Fibroblast of lung (primary cell): Measurements from ENCODE around the gene DNAAF2. TPM values are rescaled to one million over a fixed set of nuclear protein-coding genes. Genes with fewer than 3 reads are reported as not detected.

Source experiments
- DNase-seq, 2 donors: peaks; one replicate each; pipeline versions ENCODE4 v3.0.0 to v3.0.0-alpha.2; 2010; ENCODE audit warnings: low read depth in 2 of 2
- H2AFZ ChIP-seq: 2 replicates; pipeline ENCODE4 v1.5.1; 2012; ENCODE audit warnings: low read length, control low read depth, inconsistent platforms
- H3K27ac ChIP-seq: 2 replicates; pipeline ENCODE4 v1.5.1; 2011; ENCODE audit warnings: low read length, control low read depth; ENCODE audit not compliant: insufficient read depth
- H3K27me3 ChIP-seq: 2 replicates; pipeline ENCODE4 v1.5.1; 2011; ENCODE audit warnings: mild to moderate bottlenecking, low read length; ENCODE audit not compliant: control insufficient read depth, insufficient read depth
- H3K36me3 ChIP-seq: 2 replicates; pipeline ENCODE4 v1.5.1; 2011; ENCODE audit warnings: low read length; ENCODE audit not compliant: control insufficient read depth, insufficient read depth
- H3K4me1 ChIP-seq: 2 replicates; pipeline ENCODE4 v1.5.1; 2011; ENCODE audit warnings: low read length; ENCODE audit not compliant: control insufficient read depth, insufficient read depth; ENCODE audit errors: extremely low read depth
- H3K4me2 ChIP-seq: 2 replicates; pipeline ENCODE4 v1.5.1; 2011; ENCODE audit warnings: low read length, control low read depth; ENCODE audit not compliant: insufficient read depth; ENCODE audit errors: extremely low read depth
- H3K4me3 ChIP-seq, 4 experiments: fragments of 200-600 bp in 1 of 4; sonication (generic) in 1 of 4; replicated peaks in 1 of 4; 2 replicates each; pipeline ENCODE4 v1.5.1; 2011 to 2016; ENCODE audit warnings: low read length in 4 of 4, low read depth in 3 of 4, mild to moderate bottlenecking in 3 of 4, control low read depth in 2 of 4, inconsistent platforms in 1 of 4, mixed read lengths in 1 of 4; ENCODE audit not compliant: insufficient read depth in 1 of 4; ENCODE audit errors: control extremely low read depth in 1 of 4
- H3K79me2 ChIP-seq: 2 replicates; pipeline ENCODE4 v1.5.1; 2012; ENCODE audit warnings: mild to moderate bottlenecking, low read length, inconsistent platforms; ENCODE audit not compliant: control insufficient read depth, insufficient read depth
- H3K9ac ChIP-seq: 2 replicates; pipeline ENCODE4 v1.5.1; 2011; ENCODE audit warnings: mild to moderate bottlenecking, low read length, control low read depth; ENCODE audit not compliant: insufficient read depth
- H3K9me3 ChIP-seq: 2 replicates; pipeline ENCODE4 v1.5.1; 2012; ENCODE audit warnings: low read depth, low read length; ENCODE audit not compliant: control insufficient read depth, insufficient read depth
- H4K20me1 ChIP-seq: 2 replicates; pipeline ENCODE4 v1.5.1; 2011; ENCODE audit warnings: low read length; ENCODE audit not compliant: control insufficient read depth, insufficient read depth; ENCODE audit errors: extremely low read depth
- CTCF ChIP-seq, 2 donors: IDR thresholded peaks in 1 of 2; conservative IDR thresholded peaks in 1 of 2; 1 replicate in 1 of 2; 2 replicates in 1 of 2; pipeline ENCODE4 v1.5.1; 2011 to 2012; ENCODE audit warnings: low read length in 2 of 2, control low read depth in 1 of 2, inconsistent platforms in 1 of 2, low read depth in 1 of 2, mild to moderate bottlenecking in 1 of 2
- EZH2 ChIP-seq: IDR thresholded peaks from 2 replicates; pipeline ENCODE4 v1.5.1; 2012; ENCODE audit warnings: low read length, control low read depth, mild to moderate bottlenecking; ENCODE audit errors: missing control alignments
- polyA plus RNA-seq, 2 donors: library from polyadenylated mRNA; depleted of rRNA in 1 of 2; stranded (reverse) in 1 of 2; unstranded in 1 of 2; fragments of >200 nt; gene quantifications; 2 replicates each; pipeline ENCODE4 v1.2.1, GENCODE V29; 2011 to 2012; ENCODE audit warnings: missing spikeins in 1 of 2
- total RNA-seq: library from RNA; depleted of rRNA; stranded (reverse); fragments of >200 nt; gene quantifications from 2 replicates; pipeline ENCODE4 v1.2.1, GENCODE V29; 2014

The DNAAF2 gene
- total and polyA plus RNA-seq, 2 donors (not counting 1 experiment from before 2014, with no cell fraction given), result 6.5 to 9.1 TPM

GRCh38 chr14:49633640-49634546, 1.2 kb downstream of the DNAAF2 start:
- Histone ChIP-seq H3K36me3 (peaks cover 4% of the 10 kb centered on the region), H3K79me2 (peaks cover 56% of the 10 kb centered on the region), H3K9me3 (no peaks in the 10 kb centered on the region), H3K4me3 (peak overlapping the region; percentile 89 to 99 (median 94)), H2AFZ (peak overlapping the region; percentile 87), H4K20me1 (no peaks in the 10 kb centered on the region), H3K27me3 (no peaks in the 10 kb centered on the region), H3K4me1 (peaks cover 2% of the 10 kb centered on the region), H3K27ac (peak overlapping the region; percentile 85), H3K4me2 (peak overlapping the region; percentile 79), H3K9ac (peak overlapping the region; percentile 91)
- peak; percentile 51 to 61 for TF ChIP-seq CTCF (conservative IDR thresholded peaks at IDR 0.05 in 1 of 2, IDR thresholded peaks at IDR 0.05 in 1 of 2; ENCODE audit: low read depth in 1 of 2, low read length in 2 of 2)
- TF ChIP-seq EZH2, result no peak
- DNase-seq, result peak; percentile 95

- Histone ChIP-seq H3K79me2 (peaks cover 52% of the 10 kb centered on the region), H2AFZ (no peak overlapping the region), H3K27me3 (no peaks in the 10 kb centered on the region), H3K27ac (no peak overlapping the region), H3K36me3 (no peaks in the 10 kb centered on the region), H3K4me3 (peak overlapping the region in 2 of 4 experiments; percentile 84 to 97), H4K20me1 (no peaks in the 10 kb centered on the region), H3K4me2 (peak overlapping the region; percentile 80), H3K4me1 (peaks cover 4% of the 10 kb centered on the region), H3K9ac (no peak overlapping the region), H3K9me3 (no peaks in the 10 kb centered on the region)
- TF ChIP-seq EZH2, result no peak
- no peak for TF ChIP-seq CTCF (conservative IDR thresholded peaks at IDR 0.05 in 1 of 2, IDR thresholded peaks at IDR 0.05 in 1 of 2; ENCODE audit: low read depth in 1 of 2, low read length in 2 of 2)
- DNase-seq, result no peak
Observed at GRCh38 chr14:49623941-49624839, 10.9 kb downstream of the DNAAF2 start.

- no peaks in the 10 kb centered on the region for H3K9me3 ChIP-seq
- H2AFZ ChIP-seq, result no peak overlapping the region
- H3K27me3 ChIP-seq, result no peaks in the 10 kb centered on the region
- DNase-seq, result no peak
- peaks cover 59% of the 10 kb centered on the region for H3K79me2 ChIP-seq
- H3K4me1 ChIP-seq, result peaks cover 4% of the 10 kb centered on the region
- no peak overlapping the region for H3K9ac ChIP-seq
- TF ChIP-seq EZH2, result no peak
- TF ChIP-seq CTCF (conservative IDR thresholded peaks at IDR 0.05 in 1 of 2, IDR thresholded peaks at IDR 0.05 in 1 of 2; ENCODE audit: low read depth in 1 of 2, low read length in 2 of 2), result no peak
- H4K20me1 ChIP-seq, result no peaks in the 10 kb centered on the region
- no peak overlapping the region for H3K27ac ChIP-seq
- peak overlapping the region; percentile 80 for H3K4me2 ChIP-seq
- H3K4me3 ChIP-seq, result peak overlapping the region; percentile 84 to 98 (median 95)
- peaks cover 2% of the 10 kb centered on the region for H3K36me3 ChIP-seq
Observed at GRCh38 chr14:49623387-49623786, 11.7 kb downstream of the DNAAF2 start.
